GM21717 (cell line): Measurements from ENCODE around the gene ARL4D.
"Not testable (repeated sequence)": the region's sequence is repeated elsewhere in the genome, so short reads cannot be mapped to it uniquely, and the experiment has no call there.

Experiments
- ATAC-seq: cut with Tn5 transposase; IDR thresholded peaks from one replicate; pipeline ENCODE4 v1.9.1; 2021; ENCODE audit warnings: mild to moderate bottlenecking, moderate library complexity; ENCODE audit not compliant: unreplicated experiment

Gene ARL4D

GRCh38 chr17:43393944-43394482 is 4.8 kb upstream of the ARL4D start:
- no peak for ATAC-seq

- ATAC-seq: not testable (repeated sequence)
Measured at GRCh38 chr17:43394696-43395095, 4.1 kb upstream of the ARL4D start.

GRCh38 chr17:43395165-43395564 is 3.6 kb upstream of the ARL4D start:
- no peak for ATAC-seq

- no peak for ATAC-seq
Measured at GRCh38 chr17:43396491-43397060, 2.2 kb upstream of the ARL4D start.

- ATAC-seq: no peak
Measured at GRCh38 chr17:43399839-43400328, 1.1 kb downstream of the ARL4D start.

- ATAC-seq: no peak
Measured at GRCh38 chr17:43400943-43401717, 2.3 kb downstream of the ARL4D start.

- ATAC-seq: no peak
Measured at GRCh38 chr17:43402078-43402477, 3.3 kb downstream of the ARL4D start.

- ATAC-seq: no peak
Measured at GRCh38 chr17:43402567-43402966, 3.8 kb downstream of the ARL4D start.

GRCh38 chr17:43403846-43404245 is 5.1 kb downstream of the ARL4D start:
- ATAC-seq: no peak

GRCh38 chr17:43405861-43406260 is 7.1 kb downstream of the ARL4D start:
- no peak for ATAC-seq

GRCh38 chr17:43406676-43407645 is 8.2 kb downstream of the ARL4D start:
- ATAC-seq: no peak

GRCh38 chr17:43409131-43409530 is 10.3 kb downstream of the ARL4D start:
- no peak for ATAC-seq

GRCh38 chr17:43410557-43411368 is 12.0 kb downstream of the ARL4D start:
- no peak for ATAC-seq

- ATAC-seq: no peak
Measured at GRCh38 chr17:43411369-43411677, 12.5 kb downstream of the ARL4D start.

- ATAC-seq: no peak
Measured at GRCh38 chr17:43411749-43412148, 13.0 kb downstream of the ARL4D start.

- no peak for ATAC-seq
Measured at GRCh38 chr17:43412166-43412565, 13.4 kb downstream of the ARL4D start.

GRCh38 chr17:43416998-43417890 is 18.5 kb downstream of the ARL4D start:
- ATAC-seq: no peak

GRCh38 chr17:43418441-43419374 is 19.9 kb downstream of the ARL4D start:
- ATAC-seq: no peak
